Measurements from ENCODE around the gene AP3B1.

The AP3B1 gene

DNA sequence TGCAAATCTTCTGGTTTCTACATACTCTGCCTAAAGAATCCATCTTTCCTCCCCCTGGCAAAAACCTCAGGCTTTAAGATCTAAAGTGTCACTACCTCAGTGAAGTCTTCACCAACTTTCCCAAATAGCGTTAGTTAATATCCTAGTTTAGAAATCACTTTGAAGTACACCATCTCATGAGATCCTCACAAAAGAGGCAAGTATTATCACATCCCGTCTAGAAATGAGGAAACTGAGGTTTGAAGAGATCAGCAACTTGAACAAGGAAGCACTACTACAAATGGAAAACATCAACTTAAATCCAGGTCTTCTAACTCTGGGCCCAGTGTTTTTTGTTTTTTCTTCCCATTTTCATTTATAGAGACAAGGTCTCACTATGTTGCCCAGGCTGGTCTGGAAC lies 4.6 kb downstream of the AP3B1 start:
- no peak for DNase-seq

DNA sequence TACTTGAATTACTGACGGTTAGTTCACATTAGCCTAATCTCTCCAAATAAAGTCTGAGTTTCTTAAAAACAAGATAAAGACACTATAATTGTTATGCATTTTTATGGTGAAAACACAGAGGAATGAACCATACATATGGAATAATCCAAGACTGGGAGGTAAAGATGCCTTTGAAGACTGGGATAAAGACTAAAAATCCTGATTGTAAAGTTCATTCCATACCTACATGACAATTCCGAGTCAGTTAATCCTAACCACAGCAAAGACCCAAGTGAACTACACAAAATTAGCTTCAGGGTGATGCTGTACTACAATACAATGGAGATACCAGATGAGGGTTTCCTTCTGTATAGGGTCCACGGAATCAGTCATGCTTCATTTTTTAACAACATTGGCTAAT lies 6.3 kb downstream of the AP3B1 start:
- DNase-seq = no peak

DNA sequence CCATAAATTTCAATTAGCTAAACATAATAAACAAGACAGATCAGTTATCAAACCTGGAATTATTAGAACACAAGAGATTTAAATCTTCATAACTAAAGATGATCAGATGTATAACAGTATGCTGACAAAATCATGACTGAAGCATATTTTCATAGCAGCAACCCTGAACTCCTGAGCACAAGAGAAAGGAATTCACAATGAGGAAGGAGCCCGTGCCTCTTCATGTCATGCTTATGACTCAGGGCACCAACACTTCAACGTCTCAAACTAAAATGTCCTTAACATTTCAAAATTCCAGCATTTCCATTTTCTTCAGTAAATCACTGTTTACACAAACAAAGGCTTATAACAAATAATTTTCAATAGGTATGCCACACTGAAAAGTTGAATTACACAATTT lies 6.7 kb downstream of the AP3B1 start:
- no peak for DNase-seq

DNA sequence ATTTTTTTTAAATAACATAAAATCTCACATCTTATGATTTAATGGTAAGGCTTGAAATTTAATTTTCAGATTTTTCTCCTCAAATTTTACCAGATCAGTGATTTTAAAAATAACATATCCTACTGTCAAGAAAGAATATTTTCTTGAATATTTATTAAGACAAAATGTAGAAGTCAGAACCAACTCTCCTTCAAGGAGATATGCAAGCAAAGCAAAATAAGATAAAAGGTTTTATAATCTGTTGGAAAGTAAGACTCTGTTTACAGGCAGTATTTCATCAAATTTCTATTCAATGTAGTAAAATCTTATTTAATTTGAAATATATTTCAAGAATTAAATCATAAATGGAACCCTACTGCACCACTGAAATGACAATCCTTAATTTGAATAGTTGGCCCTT lies 7.3 kb downstream of the AP3B1 start:
- no peak for DNase-seq

DNA sequence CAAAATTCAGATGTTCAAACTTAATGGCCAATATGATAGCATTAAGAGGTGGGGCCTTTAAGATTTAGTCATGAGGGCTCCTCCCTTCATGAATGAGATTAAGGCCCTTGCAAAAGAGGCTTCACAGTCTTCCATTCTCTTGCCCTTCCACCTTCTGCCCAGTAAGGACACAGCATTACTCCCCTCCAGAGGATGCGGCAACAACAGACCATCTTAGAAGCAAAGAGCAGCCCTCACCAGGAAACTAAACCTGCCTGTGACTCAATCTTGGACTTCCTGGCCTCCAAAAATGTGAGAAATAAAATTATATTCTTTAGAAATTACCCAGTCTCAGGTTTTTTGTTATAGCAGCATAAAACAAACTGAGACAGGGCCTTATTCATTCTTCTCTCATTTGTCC lies 8.2 kb downstream of the AP3B1 start:
- DNase-seq = no peak

DNA sequence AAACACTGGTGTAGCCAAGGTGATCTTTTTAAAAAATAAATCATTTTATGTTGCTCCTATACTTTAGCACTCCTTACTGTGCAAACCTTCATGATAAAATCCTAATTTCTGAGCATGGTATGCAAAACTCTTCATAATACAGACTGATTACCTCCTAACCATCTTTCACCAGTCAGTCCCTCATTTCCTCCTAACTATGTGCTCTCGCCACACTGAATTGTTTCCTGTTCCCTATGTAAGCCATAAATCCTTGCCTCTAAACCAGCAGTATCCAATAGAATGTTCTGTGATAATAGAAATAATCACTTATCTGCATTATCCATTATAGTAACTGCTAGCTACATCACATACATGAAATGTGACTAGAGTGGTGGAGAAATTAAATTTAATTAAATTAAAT lies 10.7 kb downstream of the AP3B1 start:
- no peak for DNase-seq

DNA sequence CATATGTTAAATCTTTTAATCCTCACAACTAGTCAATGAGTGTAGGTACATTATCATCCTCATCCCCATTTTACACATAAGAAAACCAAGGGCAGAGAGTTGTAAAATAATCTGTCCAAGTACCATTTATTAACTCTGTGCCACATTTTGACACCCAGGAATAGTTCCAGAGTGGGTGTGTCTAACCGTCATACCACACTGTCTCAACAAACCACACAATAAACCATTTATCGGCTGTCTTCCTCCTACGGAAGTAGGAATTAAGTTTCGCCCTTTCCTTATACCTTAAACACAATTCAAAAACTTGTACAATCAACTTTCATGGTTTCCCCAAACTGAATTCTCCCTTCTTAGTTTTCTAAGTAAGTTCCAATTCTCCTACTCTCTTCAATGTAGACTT lies 11.4 kb downstream of the AP3B1 start:
- DNase-seq = no peak

DNA sequence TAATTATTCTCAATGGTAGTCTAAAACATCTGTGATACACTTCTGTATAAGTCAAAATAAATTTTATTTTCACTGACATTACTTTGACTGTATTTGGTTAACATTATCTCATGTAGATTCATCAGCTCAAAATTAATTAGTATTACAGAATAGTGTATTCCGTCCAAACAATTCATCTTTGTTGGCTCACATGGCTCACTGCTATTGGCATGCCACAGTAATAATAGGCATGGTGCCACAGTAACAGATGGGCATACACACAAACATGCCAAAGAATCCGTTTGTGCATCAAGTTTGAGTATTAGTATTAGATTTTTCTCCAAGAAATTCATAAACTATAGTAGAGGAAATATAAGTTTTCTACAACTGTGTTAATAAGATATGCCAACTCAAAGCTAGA lies 14.2 kb downstream of the AP3B1 start:
- DNase-seq = no peak

DNA sequence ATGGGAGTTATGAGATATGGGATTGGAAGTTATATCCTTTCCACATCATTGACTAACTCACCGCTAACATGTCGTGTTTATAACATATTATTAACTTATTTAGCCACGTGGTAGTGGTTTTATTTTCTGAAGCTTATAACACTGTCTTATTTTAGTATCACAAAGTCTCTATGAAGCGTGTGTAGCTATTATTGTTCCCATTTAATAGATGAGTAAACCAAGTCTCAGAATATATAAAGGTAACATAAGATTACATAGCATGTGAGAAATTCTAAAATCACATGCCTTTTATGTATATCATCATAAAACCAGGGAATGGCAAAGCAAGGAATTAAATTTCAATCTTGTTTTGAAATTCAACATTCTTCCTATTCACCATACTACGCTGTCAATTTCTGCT lies 15.3 kb downstream of the AP3B1 start:
- no peak for DNase-seq

DNA sequence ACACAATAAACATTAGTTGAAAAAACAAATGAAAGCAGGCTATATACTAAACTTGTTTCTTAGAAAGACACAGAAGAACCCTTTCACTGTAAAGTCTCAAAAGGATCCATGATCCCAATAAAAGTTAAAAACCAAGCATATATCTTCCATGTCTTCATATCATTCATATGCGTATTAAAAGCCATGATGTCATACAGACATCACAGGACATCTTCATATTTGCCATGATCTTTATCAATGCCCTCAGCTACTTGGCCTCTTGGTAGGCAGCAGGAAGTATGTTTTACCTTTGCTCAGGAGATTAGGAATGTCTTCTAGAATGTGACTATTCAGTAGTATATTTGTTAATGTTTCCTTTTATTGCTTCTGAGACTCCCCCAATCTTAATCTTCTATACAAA lies 16.8 kb downstream of the AP3B1 start:
- no peak for DNase-seq

DNA sequence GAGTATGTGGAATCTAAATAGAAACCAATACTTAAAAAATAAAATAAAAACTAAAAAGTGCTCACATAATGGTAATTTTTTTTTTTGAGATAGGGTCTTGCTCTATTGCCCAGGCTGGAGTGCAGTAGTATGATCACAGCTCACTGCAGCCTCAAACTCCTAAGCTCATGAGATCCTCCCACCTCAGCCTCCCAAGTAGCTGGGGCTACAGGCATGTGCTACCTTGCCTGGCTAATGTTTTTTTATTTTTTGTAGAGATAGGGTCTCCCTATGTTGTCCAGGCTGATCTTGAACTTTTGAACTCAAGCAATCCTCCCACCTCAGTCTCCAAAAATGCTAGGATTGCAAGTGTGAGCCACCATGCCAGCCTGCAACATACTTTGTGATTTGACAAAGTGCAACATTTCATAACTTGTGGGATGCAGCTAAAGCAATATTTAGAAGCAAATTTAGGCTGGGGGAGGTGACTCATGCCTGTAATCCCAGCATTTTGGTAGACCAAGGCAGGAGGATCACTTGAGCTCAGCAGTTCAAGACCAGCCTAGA lies 18.4 kb downstream of the AP3B1 start:
- DNase-seq = no peak

DNA sequence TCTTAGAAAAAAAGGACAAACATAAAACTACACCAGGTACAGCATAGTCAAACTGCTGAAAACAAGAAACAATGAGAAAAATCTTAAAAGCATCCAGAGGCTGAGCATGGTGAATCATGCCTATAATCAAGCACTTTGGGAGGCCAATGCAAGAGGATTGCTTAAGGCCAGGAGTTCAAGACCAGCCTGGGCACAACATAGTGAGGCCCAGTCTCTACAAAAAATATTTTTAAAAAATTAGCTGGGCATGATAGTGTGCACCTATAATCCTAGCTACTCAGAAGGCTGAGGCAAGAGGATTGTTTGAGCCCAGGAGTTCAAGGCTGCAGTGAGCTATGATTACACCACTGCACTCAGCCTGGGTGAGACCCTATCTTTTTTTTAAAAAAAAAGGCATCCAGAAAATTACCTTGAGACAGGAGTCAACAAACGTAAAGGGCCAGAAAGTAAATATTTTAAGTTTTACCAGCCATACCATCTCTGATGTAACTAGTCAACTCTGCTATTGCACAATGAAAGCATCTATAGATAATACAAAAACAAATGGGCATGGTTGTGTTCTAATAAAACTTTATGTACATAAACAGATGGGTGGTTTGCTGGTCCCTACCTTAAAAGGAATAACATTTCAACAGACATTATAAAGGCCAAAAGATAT lies 19.8 kb downstream of the AP3B1 start:
- no peak for DNase-seq

DNA sequence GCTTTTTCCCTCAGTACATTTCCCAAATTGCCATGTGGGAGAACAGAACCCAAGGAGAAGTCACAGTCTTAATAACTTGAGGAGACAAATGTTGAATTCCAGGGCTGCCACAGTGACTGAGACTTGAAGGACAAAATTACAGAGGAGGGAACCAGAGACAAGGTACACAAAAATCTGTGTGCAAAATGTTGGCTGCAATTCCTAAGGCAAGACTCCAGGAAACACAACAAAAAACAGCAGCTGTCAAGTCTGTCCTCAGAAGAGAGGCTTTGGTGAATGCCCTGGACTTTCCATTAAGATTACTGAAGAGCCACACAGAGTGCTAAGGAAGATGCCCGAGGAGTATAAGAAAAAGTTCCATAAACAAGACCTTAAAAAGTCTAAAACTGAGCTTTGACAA lies 21.1 kb downstream of the AP3B1 start:
- DNase-seq = no peak

DNA sequence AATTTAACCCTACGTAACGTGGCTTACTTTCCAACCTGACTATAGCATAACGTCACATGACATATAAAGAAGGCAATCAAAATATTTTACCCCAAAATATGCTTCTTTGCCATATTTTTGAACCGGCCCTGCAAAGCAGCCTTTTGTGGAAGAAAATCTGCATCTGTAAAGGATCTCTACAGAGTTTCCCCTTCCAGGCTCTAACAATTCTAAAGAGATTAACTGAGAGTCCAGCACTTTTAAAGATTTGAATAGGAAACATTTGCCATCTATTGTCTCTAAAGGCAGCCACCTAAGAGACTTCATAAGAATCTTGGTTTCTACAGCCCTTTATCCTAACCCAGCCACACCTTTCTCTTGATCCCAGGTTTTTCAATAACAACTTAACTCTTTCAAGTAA lies 22.7 kb downstream of the AP3B1 start:
- DNase-seq = no peak

DNA sequence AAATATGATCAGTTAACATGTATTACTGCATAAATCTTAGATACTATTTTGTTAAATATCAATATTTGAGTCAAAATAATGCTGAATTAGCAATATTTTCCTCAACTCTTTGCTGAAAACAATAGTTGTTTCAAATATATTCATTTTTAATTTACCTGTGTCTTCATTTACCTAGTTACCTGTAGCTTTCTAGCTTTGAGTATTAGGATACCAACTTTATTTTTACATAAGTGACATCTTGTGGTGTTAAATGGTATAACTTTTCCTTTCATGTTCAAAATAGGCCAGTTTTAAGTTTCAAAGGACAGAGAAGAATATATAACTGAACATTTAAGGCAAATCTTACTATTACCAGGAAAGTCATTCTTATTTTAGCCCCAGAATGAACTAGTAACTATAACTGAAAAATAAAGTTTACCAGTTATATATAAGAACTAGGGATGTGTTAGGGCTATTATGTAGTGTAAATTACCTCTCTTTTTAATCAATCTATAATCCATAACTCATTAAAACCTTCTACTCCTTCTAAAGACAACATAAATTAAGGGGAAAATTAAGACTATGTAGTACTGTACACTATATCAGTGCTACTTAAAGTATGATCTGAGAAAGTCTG lies 25.3 kb downstream of the AP3B1 start:
- no peak for DNase-seq

DNA sequence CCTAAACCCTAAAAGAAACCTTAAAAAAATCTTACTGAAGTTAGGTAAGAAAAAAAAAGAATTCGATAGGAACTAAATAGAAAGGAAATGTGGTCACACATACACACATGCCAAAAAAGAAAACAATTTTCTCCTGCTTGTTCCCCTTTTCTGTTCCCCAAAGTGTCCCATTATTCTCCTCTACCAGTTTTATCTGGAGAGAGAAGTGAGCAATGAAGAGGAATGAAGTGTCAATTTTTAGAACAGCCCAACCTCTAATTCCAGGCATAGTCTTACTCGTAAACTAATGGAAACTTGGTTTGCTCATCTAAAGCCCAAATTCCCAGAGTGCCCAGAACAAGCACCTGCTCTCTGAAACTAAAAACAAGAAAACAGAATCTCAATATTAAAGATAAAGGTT lies 26.1 kb downstream of the AP3B1 start:
- DNase-seq = no peak

DNA sequence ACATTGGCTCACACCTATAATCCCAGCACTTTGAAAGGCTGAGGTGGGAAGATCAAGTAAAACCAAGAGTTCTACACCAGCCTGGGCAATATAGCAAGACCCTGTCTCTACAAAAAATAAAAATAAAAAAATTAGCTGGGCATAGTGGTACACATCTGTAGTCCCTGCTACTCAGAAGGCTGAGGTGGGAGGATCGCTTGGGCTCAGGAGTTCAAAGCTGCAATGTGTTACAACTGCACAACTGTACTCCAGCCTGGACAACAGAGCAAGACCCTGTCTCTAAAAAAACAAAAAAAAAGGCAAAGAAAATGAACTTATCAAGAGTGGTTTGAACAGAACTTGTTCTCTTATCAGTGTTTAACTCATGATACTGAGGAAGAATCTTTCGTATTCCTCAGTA lies 29.3 kb downstream of the AP3B1 start:
- DNase-seq = no peak

DNA sequence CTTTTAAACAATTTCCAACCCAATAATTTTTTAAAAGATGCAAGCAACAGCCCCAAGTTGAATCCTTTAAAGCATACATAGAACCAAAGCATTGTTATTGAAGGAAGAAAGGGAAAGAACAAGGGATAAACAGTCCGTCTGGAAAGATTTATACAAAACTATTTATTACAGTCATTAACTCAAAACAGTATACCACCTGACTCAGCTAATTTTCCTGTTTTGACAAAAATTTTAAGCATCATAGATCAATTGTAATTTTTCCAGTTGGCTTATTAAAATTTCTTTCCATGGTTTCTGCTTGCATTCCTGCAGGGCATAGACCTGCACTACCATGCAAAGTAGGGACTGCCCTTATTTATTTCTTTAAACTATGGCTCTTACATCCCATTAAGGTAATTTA lies 29.9 kb downstream of the AP3B1 start:
- no peak for DNase-seq

DNA sequence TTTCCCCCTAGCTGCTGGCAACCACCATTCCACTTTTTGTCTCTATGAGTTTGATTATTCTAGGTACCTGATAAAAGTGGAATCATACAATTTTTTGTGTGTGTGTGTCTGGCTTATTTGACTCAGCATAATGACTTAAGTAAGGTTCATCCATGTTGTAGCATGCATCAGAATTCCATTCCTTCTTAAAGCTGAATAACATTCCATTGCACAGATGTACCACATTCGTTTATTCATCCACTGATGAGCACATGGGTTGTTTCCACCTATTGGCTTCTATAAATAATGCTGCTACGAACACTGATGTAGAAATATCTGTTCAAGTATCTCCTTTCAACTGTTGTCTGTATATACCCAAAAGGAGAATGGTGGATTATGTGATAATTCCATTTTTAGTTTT lies 33.7 kb downstream of the AP3B1 start:
- DNase-seq = no peak

DNA sequence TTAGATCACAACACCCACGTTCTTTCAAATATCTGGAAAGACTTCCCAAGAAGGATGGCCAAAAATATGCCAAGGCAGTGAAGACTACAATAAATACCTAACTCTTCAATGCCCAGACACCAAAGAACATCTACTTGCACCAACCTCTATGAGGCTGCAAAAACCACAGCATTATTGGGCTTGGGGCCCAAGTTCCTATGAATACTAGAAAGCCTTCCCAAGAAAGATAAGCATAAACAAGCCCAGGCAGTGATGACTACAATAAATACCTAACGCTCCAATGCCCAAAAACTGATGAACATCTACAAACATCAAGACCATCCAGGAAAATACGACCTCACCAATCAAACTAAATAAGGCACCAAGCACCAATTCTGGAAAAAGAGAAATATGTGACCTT lies 41.3 kb downstream of the AP3B1 start:
- no peak for DNase-seq

DNA sequence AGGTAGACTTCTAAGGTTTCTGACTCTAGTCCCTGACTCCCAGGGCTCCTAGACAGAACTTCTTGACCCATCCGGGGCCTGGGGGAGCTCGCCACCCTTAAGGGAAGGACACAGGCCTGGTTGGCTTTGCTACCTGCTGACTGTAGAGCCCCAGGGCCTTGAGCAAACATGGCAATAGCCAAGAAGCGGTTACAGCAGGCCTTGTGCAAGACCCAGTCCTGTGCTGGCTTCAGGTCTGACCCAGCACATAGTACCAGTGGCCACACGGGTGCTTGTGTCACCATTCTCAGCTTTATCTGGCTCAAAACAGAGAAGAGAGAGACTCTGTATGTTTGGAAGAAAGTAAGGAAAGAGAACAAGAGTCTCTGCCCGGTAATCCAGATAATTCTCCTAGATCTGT lies 41.8 kb downstream of the AP3B1 start:
- no peak for DNase-seq

DNA sequence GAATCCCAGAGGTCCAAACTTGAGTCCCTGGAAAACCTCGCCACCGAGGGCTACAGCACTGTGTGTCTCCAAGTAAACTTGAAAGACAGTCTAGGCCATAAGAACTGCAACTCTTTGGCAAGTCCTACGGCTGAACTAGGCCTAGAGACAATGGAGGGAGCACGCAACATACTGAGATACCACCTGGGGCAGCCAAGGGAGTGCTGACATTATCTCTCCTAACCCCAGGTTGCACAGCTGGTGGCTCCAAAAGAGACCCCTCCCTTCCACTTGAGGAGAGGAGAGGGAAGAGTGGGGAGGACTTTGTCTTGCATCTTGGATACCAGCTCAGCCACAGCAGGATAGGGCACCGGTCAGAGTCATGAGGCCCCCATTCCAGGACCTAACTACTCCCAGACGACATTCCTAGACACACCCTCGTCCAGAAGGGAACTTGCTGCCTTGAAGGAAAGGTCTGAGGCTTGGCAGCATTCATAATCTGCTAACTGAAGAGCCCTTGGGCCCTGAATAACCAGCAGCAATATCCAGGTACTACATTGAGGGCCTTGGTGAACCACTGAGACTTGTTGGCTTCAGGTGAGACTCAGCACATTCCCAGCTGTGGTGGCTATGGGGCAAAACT lies 42.7 kb downstream of the AP3B1 start:
- no peak for DNase-seq

DNA sequence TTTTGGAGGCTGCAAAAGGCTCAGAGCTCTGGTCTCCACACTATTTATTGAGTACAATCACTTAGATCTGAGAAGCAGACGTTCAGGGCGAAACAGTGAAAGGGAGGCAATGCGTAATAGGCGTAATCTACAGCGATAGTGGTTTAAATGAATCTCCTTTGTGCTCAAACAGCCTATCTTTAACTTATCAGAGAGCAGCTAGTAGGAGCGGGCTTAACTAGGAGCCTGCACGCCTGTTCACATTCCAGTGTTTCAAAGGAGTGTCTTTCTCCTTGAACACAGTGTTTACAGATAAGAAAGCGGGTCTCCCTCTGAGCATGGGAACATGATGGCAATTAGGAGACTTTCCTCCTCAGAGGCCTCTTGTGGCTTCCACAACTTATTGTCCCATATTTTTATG lies 49.4 kb downstream of the AP3B1 start:
- no peak for DNase-seq

DNA sequence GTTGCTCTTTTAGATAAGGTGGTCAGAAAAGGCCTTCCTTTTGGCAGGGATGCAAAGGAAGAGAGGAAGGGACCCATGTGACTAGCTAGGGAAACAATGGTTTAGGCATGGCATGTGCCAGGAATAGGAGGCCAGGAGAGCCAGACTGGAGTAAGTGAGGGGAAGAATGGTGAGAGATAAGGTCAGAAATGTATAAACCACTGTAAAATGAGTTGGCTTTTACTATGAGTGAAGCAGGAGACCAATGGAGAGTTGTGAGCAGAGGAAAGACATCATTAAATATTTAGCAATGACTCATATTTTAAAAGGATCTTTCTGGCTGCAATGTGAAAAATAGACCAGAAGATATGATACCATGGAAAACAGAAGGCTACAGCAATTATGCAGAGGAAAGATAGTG lies 50.9 kb downstream of the AP3B1 start:
- DNase-seq = no peak

DNA sequence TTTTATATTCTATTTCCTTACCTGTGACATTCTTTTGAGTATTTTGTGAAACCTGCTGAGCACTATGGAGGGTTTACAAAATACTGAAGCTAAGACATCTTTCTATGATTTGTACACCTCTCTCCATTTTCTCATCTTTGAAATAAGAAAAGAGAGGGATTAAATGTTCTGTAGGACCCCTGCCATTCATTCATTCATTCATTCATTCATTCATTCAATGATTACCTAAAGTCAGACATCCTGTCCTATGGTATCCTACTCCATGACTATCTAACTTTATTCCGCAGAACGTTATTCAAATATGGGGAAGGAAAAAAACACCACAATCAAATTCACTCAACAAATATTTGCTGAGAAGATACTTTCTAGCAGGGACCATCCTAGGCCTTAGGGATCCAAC lies 51.4 kb downstream of the AP3B1 start:
- DNase-seq = no peak

Measured in NCI-H345 (cell line).